HCT116 (cell line): Measurements from ENCODE around the gene RIMS1. TPM values are rescaled to one million over a fixed set of nuclear protein-coding genes. Genes with fewer than 3 reads are reported as not detected.

Experiments
- ATAC-seq: fragments of 200-7000 bp; cut with Tn5 transposase; 2 replicates; pipeline ENCODE4 v1.9.1; 2020; ENCODE audit warnings: mild to moderate bottlenecking, moderate library complexity
- BruUV-seq: library from RNA; stranded (reverse); fragments of 400-500 nt; replicated peaks from 2 replicates; lab custom pipeline; 2021; lab: Mats Ljungman, UMichigan
- CTCF ChIA-PET: fragments of 300-600 bp; sonication (Branson Sonifier 250); formaldehyde crosslinking; loops from one replicate; lab custom pipeline; 2021; ENCODE audit warnings: antibody characterized with exemption; lab: Charles Lee
- POLR2A ChIA-PET: fragments of 300-600, 350-600 bp; sonication (Branson Sonifier 250); formaldehyde crosslinking; loops from one replicate; lab custom pipeline; 2021; ENCODE audit warnings: antibody characterized with exemption; lab: Charles Lee
- RAD21 ChIA-PET, 2 experiments: fragments of 300-600 bp; sonication (Branson Sonifier 250); formaldehyde crosslinking; loops; one replicate each; lab custom pipeline; 2023; ENCODE audit warnings: low total read pairs in 2 of 2; ENCODE audit not compliant: uncharacterized antibody in 2 of 2, unreplicated experiment in 2 of 2, low non-redundant PET in 1 of 2; lab: Charles Lee
- DNase-seq: peaks from one replicate; pipeline ENCODE4 v3.0.0-alpha.2; 2010; ENCODE audit warnings: low read depth, low spot score
- H2AFZ ChIP-seq: fragments of 200-600 bp; shearing (Covaris generic), sonication (generic); 2 replicates; pipeline ENCODE4 v1.6.1; 2017; ENCODE audit warnings: low read depth, mixed run types, mixed read lengths, antibody characterized with exemption, low read length; ENCODE audit not compliant: poor library complexity, severe bottlenecking
- H3K27ac ChIP-seq: 2 replicates; pipeline ENCODE4 v1.5.1; 2012; ENCODE audit warnings: low read depth, low read length
- H3K27me3 ChIP-seq: fragments of 200-600 bp; sonication (generic); 2 replicates; pipeline ENCODE4 v1.6.1; 2016; ENCODE audit warnings: mixed run types, low read length, mixed read lengths; ENCODE audit not compliant: insufficient read depth
- H3K36me3 ChIP-seq, 2 experiments: fragments of 200-500 bp in 1 of 2; fragments of 200-600 bp in 1 of 2; sonication (Bioruptor generic) in 1 of 2; sonication (generic) in 1 of 2; 2 replicates each; pipeline versions ENCODE4 v1.5.1 to v1.6.1; 2014 to 2016; ENCODE audit warnings: low read length in 2 of 2, inconsistent platforms in 1 of 2, mixed read lengths in 1 of 2, mixed run types in 1 of 2; ENCODE audit not compliant: insufficient read depth in 2 of 2, control insufficient read depth in 1 of 2
- H3K4me1 ChIP-seq, 2 experiments: fragments of 200-600 bp in 1 of 2; sonication (generic) in 1 of 2; 2 replicates each; pipeline versions ENCODE4 v1.5.1 to v1.6.1; 2012 to 2017; ENCODE audit warnings: low read length in 2 of 2, inconsistent platforms in 1 of 2, mild to moderate bottlenecking in 1 of 2, mixed read lengths in 1 of 2, mixed run types in 1 of 2, moderate library complexity in 1 of 2; ENCODE audit not compliant: insufficient read depth in 2 of 2, control insufficient read depth in 1 of 2
- H3K4me2 ChIP-seq: fragments of 200-600 bp; sonication (generic); 2 replicates; pipeline ENCODE4 v1.6.1; 2017; ENCODE audit warnings: mixed run types, low read length, mixed read lengths
- H3K4me3 ChIP-seq, 2 experiments: fragments of 200-600 bp in 1 of 2; sonication (generic) in 1 of 2; replicated peaks in 1 of 2; 2 replicates each; pipeline ENCODE4 v1.5.1; 2011 to 2016; ENCODE audit warnings: low read length in 2 of 2, control low read depth in 1 of 2, low read depth in 1 of 2, mild to moderate bottlenecking in 1 of 2, mixed read lengths in 1 of 2, mixed run types in 1 of 2
- H3K79me2 ChIP-seq: fragments of 200-600 bp; sonication (generic); 2 replicates; pipeline ENCODE4 v1.6.1; 2017; ENCODE audit warnings: mild to moderate bottlenecking, mixed run types, low read length, moderate library complexity, mixed read lengths; ENCODE audit not compliant: insufficient read depth
- H3K9ac ChIP-seq: fragments of 200-600 bp; sonication (generic); 2 replicates; pipeline ENCODE4 v1.6.1; 2016; ENCODE audit warnings: low read length, mixed read lengths
- H3K9me2 ChIP-seq: fragments of 200-600 bp; sonication (generic), shearing (Covaris generic); 2 replicates; pipeline ENCODE4 v1.6.1; 2017; ENCODE audit warnings: mixed run types, mild to moderate bottlenecking, moderate library complexity; ENCODE audit not compliant: insufficient read depth
- H3K9me3 ChIP-seq, 2 experiments: fragments of 200-500 bp in 1 of 2; fragments of 200-600 bp in 1 of 2; sonication (Bioruptor generic) in 1 of 2; sonication (generic) in 1 of 2; 2 replicates each; pipeline ENCODE4 v1.6.1; 2014 to 2017; ENCODE audit warnings: low read length in 2 of 2, mixed read lengths in 2 of 2, inconsistent platforms in 1 of 2, low read depth in 1 of 2, mild to moderate bottlenecking in 1 of 2, mixed run types in 1 of 2, moderate library complexity in 1 of 2; ENCODE audit not compliant: control insufficient read depth in 1 of 2, insufficient read depth in 1 of 2
- H4K20me1 ChIP-seq: fragments of 200-600 bp; sonication (generic), shearing (Covaris generic); 2 replicates; pipeline ENCODE4 v1.6.1; 2017; ENCODE audit warnings: mixed run types, mild to moderate bottlenecking, moderate library complexity; ENCODE audit not compliant: insufficient read depth
- CBX3 ChIP-seq: IDR thresholded peaks from 2 replicates; pipeline ENCODE4 v1.6.1; 2012; ENCODE audit warnings: low read depth
- POLR2AphosphoS5 ChIP-seq: IDR thresholded peaks from 2 replicates; pipeline ENCODE4 v1.6.1; 2011; ENCODE audit warnings: mild to moderate bottlenecking, low read depth, low read length, moderate library complexity
- SIN3A ChIP-seq: IDR thresholded peaks from 2 replicates; pipeline ENCODE4 v1.6.1; 2012; ENCODE audit warnings: low read depth
- SP1 ChIP-seq: IDR thresholded peaks from 2 replicates; pipeline ENCODE4 v1.6.1; 2012; ENCODE audit warnings: low read depth
- ZBTB33 ChIP-seq: IDR thresholded peaks from 2 replicates; pipeline ENCODE4 v1.6.1; 2011; ENCODE audit warnings: mild to moderate bottlenecking, low read length, moderate library complexity; ENCODE audit not compliant: insufficient replicate concordance; ENCODE audit errors: extremely low read depth
- ZNF274 ChIP-seq: fragments of 200-500 bp; sonication (Bioruptor generic); IDR thresholded peaks from 2 replicates; pipeline ENCODE4 v1.6.1; 2014; ENCODE audit warnings: mild to moderate bottlenecking, low read depth, low read length, inconsistent platforms
- intact Hi-C: fragments of 100-400 bp; cut with micrococcal nuclease; formaldehyde crosslinking; loops from 2 replicates; pipeline ENCODE4 v1.10.0; 2022
- total RNA-seq: library from RNA; stranded (reverse); gene quantifications from one replicate; pipeline ENCODE4 v1.2.1, GENCODE V29; 2021; ENCODE audit not compliant: unreplicated experiment
- TF ChIP-seq, protein P1 (sequence below), 3 experiments: fragments of 200-600 bp in 1 of 3; sonication (generic) in 1 of 3; IDR thresholded peaks in 2 of 3; conservative IDR thresholded peaks in 1 of 3; 2 replicates each; pipeline ENCODE4 v1.5.1; 2012 to 2017; ENCODE audit warnings: low read depth in 2 of 3, low read length in 2 of 3, antibody characterized with exemption in 1 of 3, borderline replicate concordance in 1 of 3, control low read depth in 1 of 3, mild to moderate bottlenecking in 1 of 3, mixed read lengths in 1 of 3, mixed run types in 1 of 3, moderate library complexity in 1 of 3; ENCODE audit not compliant: insufficient read depth in 1 of 3

Gene RIMS1
- total RNA-seq, 1 experiment from 2014 or later: not detected

DNA sequence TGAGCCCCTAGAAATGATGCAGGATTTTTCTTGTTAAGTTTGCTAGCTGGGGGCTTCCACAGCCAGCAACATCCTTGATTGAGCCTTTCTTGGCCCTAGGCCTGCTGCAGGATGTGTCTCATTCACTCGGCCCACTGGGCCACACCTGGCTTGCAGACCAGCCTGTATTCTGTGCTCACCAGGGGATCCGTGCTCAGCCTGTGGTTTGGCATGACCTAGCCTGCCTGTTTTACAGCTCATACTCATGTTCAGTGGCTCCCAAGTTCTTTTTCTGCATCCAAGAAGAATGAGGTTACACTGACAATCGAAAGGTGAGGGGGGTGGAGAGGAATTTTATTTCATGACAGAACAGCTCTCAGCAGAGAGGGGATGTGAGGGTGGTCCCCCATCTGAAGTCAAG lies 263.4 kb downstream of the RIMS1 start (continued):
- no peak for TF ChIP-seq ZBTB33

DNA sequence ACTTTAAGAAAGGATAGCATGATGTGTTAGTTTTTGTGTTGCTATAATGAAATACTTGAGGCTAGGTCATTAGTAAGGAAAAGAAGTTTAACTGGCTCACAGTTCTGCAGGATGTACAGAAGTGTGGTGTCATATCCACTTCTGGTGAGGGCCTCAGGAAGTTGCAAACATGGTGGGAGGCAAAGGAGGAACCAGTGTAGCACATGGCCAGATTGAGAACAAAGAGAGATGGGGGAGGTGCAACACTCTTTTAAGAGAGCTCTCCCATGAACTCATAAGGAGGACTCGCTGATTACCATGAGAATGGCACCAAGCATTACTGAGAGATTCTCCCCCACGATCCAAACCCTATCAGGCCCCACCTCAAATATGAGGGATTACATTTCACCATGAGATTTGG lies 265.4 kb downstream of the RIMS1 start:
- no peak overlapping the region for H3K4me2 ChIP-seq
- DNase-seq: no peak
- no peaks in the 10 kb centered on the region for H3K79me2 ChIP-seq
- no peaks in the 10 kb centered on the region for H3K4me1 ChIP-seq
- CTCF ChIA-PET: no interaction called here
- H4K20me1 ChIP-seq: no peaks in the 10 kb centered on the region
- no TSS peak for BruUV-seq
- intact Hi-C loops: no loop called here
- POLR2A ChIA-PET: no interaction called here
- no peak overlapping the region for H3K27ac ChIP-seq
- H3K9ac ChIP-seq: no peak overlapping the region
- RAD21 ChIA-PET: no interaction called here
- no peaks in the 10 kb centered on the region for H3K27me3 ChIP-seq
- no peaks in the 10 kb centered on the region for H3K36me3 ChIP-seq
- ATAC-seq: no peak
- TF ChIP-seq SIN3A (no peak), CBX3 (no peak), ZNF274 (no peak), ZBTB33 (no peak), POLR2AphosphoS5 (no peak), SP1 (no peak)
- TF ChIP-seq, protein P1, sequence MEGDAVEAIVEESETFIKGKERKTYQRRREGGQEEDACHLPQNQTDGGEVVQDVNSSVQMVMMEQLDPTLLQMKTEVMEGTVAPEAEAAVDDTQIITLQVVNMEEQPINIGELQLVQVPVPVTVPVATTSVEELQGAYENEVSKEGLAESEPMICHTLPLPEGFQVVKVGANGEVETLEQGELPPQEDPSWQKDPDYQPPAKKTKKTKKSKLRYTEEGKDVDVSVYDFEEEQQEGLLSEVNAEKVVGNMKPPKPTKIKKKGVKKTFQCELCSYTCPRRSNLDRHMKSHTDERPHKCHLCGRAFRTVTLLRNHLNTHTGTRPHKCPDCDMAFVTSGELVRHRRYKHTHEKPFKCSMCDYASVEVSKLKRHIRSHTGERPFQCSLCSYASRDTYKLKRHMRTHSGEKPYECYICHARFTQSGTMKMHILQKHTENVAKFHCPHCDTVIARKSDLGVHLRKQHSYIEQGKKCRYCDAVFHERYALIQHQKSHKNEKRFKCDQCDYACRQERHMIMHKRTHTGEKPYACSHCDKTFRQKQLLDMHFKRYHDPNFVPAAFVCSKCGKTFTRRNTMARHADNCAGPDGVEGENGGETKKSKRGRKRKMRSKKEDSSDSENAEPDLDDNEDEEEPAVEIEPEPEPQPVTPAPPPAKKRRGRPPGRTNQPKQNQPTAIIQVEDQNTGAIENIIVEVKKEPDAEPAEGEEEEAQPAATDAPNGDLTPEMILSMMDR (IDR thresholded peaks at IDR 0.05 in 2 of 3, conservative IDR thresholded peaks at IDR 0.05 in 1 of 3; ENCODE audit: borderline replicate concordance in 1 of 3, insufficient read depth in 1 of 3, low read depth in 2 of 3, low read length in 2 of 3): no peak
- TF ChIP-seq, all 23 proteins: peak for 0
- H3K9me2 ChIP-seq: no peaks in the 10 kb centered on the region
- H3K9me3 ChIP-seq: peaks cover 0 to 3% of the 10 kb centered on the region in 2 experiments; a peak in 1 of 4 replicates
- H3K4me3 ChIP-seq: no peak overlapping the region
- H2AFZ ChIP-seq: no peak overlapping the region
